Measurements from ENCODE around the gene SLC13A3.

SLC13A3 gene

GRCh38 chr20:46642265-46642968, 8.8 kb downstream of the SLC13A3 start:
- DNase-seq (ENCODE audit: low read depth), result no peak
- no peak for TF ChIP-seq CTCF (conservative IDR thresholded peaks at IDR 0.05; ENCODE audit: control insufficient read depth, insufficient read depth, low read depth, low read length)
- no peak overlapping the region for H3K4me3 ChIP-seq (ENCODE audit: control insufficient read depth, low read depth, low read length)

- TF ChIP-seq CTCF (conservative IDR thresholded peaks at IDR 0.05; ENCODE audit: control insufficient read depth, insufficient read depth, low read depth, low read length), result no peak
- no peak overlapping the region for H3K4me3 ChIP-seq (ENCODE audit: control insufficient read depth, low read depth, low read length)
- DNase-seq (ENCODE audit: low read depth), result no peak
These were observed 9.8 kb downstream of the SLC13A3 start for GRCh38 chr20:46641424-46641823.

- H3K4me3 ChIP-seq (ENCODE audit: control insufficient read depth, low read depth, low read length), result no peak overlapping the region
- TF ChIP-seq CTCF (conservative IDR thresholded peaks at IDR 0.05; ENCODE audit: control insufficient read depth, insufficient read depth, low read depth, low read length), result no peak
- DNase-seq (ENCODE audit: low read depth), result no peak
These were observed 10.5 kb downstream of the SLC13A3 start for GRCh38 chr20:46640536-46641311.

DNA sequence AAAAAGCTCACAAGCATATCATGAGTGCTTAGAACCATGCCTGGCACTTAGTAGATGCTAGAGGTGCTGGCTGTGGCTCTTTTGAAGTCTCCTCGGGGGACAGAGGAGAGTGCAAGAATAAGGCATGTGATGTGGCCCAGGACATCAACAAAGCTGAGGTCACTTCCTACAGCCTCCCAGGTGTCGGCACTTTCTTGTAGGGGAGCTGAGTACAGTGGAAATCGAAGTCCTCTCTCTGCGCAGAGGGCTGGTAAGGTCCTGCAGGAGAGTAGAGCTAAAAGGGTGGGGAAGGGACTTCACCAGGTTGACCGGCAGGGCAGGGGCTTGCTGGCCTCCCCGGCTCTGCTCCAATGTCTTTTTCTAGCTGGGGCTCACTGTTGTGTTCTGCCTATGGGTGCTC, 11.2 kb downstream of the SLC13A3 start:
- no peak for DNase-seq (ENCODE audit: low read depth)
- no peak overlapping the region for H3K4me3 ChIP-seq (ENCODE audit: control insufficient read depth, low read depth, low read length)
- no peak for TF ChIP-seq CTCF (conservative IDR thresholded peaks at IDR 0.05; ENCODE audit: control insufficient read depth, insufficient read depth, low read depth, low read length)

- no peak for TF ChIP-seq CTCF (conservative IDR thresholded peaks at IDR 0.05; ENCODE audit: control insufficient read depth, insufficient read depth, low read depth, low read length)
- no peak for DNase-seq (ENCODE audit: low read depth)
These were observed 11.7 kb downstream of the SLC13A3 start for GRCh38 chr20:46639587-46639986.

DNA sequence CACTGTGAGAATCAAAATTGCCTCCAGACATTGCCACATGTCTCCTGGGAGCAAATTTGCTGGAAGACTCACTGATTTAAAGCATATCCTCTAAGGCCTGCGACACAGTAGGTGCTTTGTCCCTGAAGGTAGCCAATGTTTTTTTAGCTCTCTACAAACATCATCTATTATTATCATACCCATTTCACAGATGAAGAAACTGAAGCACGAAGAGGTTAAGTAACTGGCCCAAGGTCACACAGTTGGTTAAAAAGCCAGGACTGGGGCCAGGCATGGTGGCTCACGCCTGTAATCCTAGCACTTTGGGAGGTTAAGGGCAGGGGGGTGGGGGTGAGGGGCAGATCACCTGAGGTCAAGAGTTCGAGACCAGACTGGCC, 12.4 kb downstream of the SLC13A3 start:
- no peak for DNase-seq (ENCODE audit: low read depth)
- no peak for TF ChIP-seq CTCF (conservative IDR thresholded peaks at IDR 0.05; ENCODE audit: control insufficient read depth, insufficient read depth, low read depth, low read length)
- no peak overlapping the region for H3K4me3 ChIP-seq (ENCODE audit: control insufficient read depth, low read depth, low read length)

More at GRCh38 chr20:46639587-46639986, 11.7 kb downstream of the SLC13A3 start:
- H3K4me3 ChIP-seq (ENCODE audit: control insufficient read depth, low read depth, low read length), result no peak overlapping the region
